GM12878 (cell line): ENCODE data around the gene FSHR.

Experiments used
- POLR2AphosphoS5 ChIP-seq: IDR thresholded peaks from 2 replicates; pipeline ENCODE4 v1.6.1; 2011; ENCODE audit warnings: mild to moderate bottlenecking, low read length, inconsistent platforms
- RAD21 ChIP-seq: IDR thresholded peaks from 2 replicates; pipeline ENCODE4 v1.6.1; 2011; ENCODE audit warnings: mild to moderate bottlenecking, low read depth, low read length, moderate library complexity; ENCODE audit not compliant: insufficient read depth
- SMC3 ChIP-seq: IDR thresholded peaks from 2 replicates; pipeline ENCODE4 v1.6.1; 2011; ENCODE audit warnings: low read length, improper control_type of control experiment, borderline replicate concordance

GRCh38 chr2:49080681-49081080, 73.6 kb downstream of the FSHR start:
- TF ChIP-seq POLR2AphosphoS5 (no peak), RAD21 (no peak), SMC3 (no peak)
